WTC11 (cell line): Measurements from ENCODE around the gene DENND1B. TPM values are rescaled to one million over a fixed set of nuclear protein-coding genes. Genes with fewer than 3 reads are reported as not detected.
"Not testable (repeated sequence)": the region's sequence is repeated elsewhere in the genome, so short reads cannot be mapped to it uniquely, and the experiment has no call there.

Experiments used
- ATAC-seq: fragments of 200-7000 bp; cut with Tn5 transposase; 2 replicates; pipeline ENCODE4 v1.10.0; 2021; ENCODE audit warnings: mild to moderate bottlenecking, moderate library complexity
- CTCF ChIA-PET: fragments of 300-600 bp; sonication (Branson Sonifier 250); formaldehyde crosslinking; loops from one replicate; lab custom pipeline; 2021; ENCODE audit warnings: antibody characterized with exemption; lab: Charles Lee
- POLR2A ChIA-PET: fragments of 350-600 bp; sonication (Branson Sonifier 250); formaldehyde crosslinking; loops from one replicate; lab custom pipeline; 2021; ENCODE audit warnings: antibody characterized with exemption; lab: Charles Lee
- DNase-seq: peaks from one replicate; pipeline ENCODE4 v3.0.0; 2021; ENCODE audit warnings: low spot score
- H3K27ac Mint-ChIP-seq: 2 replicates; pipeline ENCODE4 v1.8.0; 2021; ENCODE audit warnings: mixed read lengths
- H3K27me3 Mint-ChIP-seq: 2 replicates; pipeline ENCODE4 v1.8.0; 2021; ENCODE audit warnings: low read depth, mild to moderate bottlenecking, moderate library complexity, mixed read lengths
- H3K36me3 Mint-ChIP-seq: 2 replicates; pipeline ENCODE4 v1.8.0; 2021; ENCODE audit warnings: mixed read lengths
- H3K4me1 Mint-ChIP-seq: 2 replicates; pipeline ENCODE4 v1.8.0; 2022; ENCODE audit warnings: mixed read lengths
- H3K4me3 Mint-ChIP-seq: 2 replicates; pipeline ENCODE4 v1.8.0; 2021; ENCODE audit warnings: mild to moderate bottlenecking, moderate library complexity, mixed read lengths
- H3K9me3 Mint-ChIP-seq: 2 replicates; pipeline ENCODE4 v1.8.0; 2021; ENCODE audit warnings: mixed read lengths
- ATF1 ChIP-seq: sonication (generic); formaldehyde crosslinking; IDR thresholded peaks from 2 replicates; pipeline ENCODE4 v1.8.1; 2023; ENCODE audit warnings: mild to moderate bottlenecking, moderate library complexity, missing genetic modification reagents
- EMX1 ChIP-seq: fragments of 250-450 bp; sonication (Bioruptor Pico); IDR thresholded peaks from 2 replicates; pipeline ENCODE4 v1.8.0; 2021; ENCODE audit warnings: mild to moderate bottlenecking
- FOXJ3 ChIP-seq: sonication (generic); formaldehyde crosslinking; IDR thresholded peaks from 2 replicates; pipeline ENCODE4 v1.9.0; 2021; ENCODE audit warnings: missing genetic modification reagents, mild to moderate bottlenecking, borderline replicate concordance
- GRHL2 ChIP-seq: fragments of 250-450 bp; sonication (Bioruptor Pico); IDR thresholded peaks from 2 replicates; pipeline ENCODE4 v1.8.0; 2022; ENCODE audit warnings: mild to moderate bottlenecking, moderate library complexity; ENCODE audit not compliant: insufficient replicate concordance, severe bottlenecking
- GTF2I ChIP-seq: fragments of 250-450 bp; sonication (Bioruptor Pico); conservative IDR thresholded peaks from 2 replicates; pipeline ENCODE4 v1.4.0; 2021; ENCODE audit warnings: mild to moderate bottlenecking
- KAT7 ChIP-seq: sonication (generic); formaldehyde crosslinking; IDR thresholded peaks from 2 replicates; pipeline ENCODE4 v1.8.1; 2023; ENCODE audit warnings: missing genetic modification reagents, mild to moderate bottlenecking, borderline replicate concordance
- MXD4 ChIP-seq: fragments of 250-450 bp; sonication (Bioruptor Pico); IDR thresholded peaks from 2 replicates; pipeline ENCODE4 v1.8.0; 2021; ENCODE audit warnings: mild to moderate bottlenecking, moderate library complexity, borderline replicate concordance
- SMAD3 ChIP-seq: sonication (generic); formaldehyde crosslinking; IDR thresholded peaks from 2 replicates; pipeline ENCODE4 v1.8.0; 2022; ENCODE audit warnings: missing genetic modification reagents, mild to moderate bottlenecking, borderline replicate concordance
- SMAD4 ChIP-seq: sonication (generic); formaldehyde crosslinking; IDR thresholded peaks from 2 replicates; pipeline ENCODE4 v1.8.0; 2022; ENCODE audit warnings: mild to moderate bottlenecking, missing genetic modification reagents
- TCF7 ChIP-seq: sonication (generic); formaldehyde crosslinking; IDR thresholded peaks from 2 replicates; pipeline ENCODE4 v1.8.0; 2022; ENCODE audit warnings: mild to moderate bottlenecking, low read depth, missing genetic modification reagents, moderate library complexity
- TP53 ChIP-seq: sonication (generic); formaldehyde crosslinking; IDR thresholded peaks from 2 replicates; pipeline ENCODE4 v1.8.1; 2023; ENCODE audit warnings: mild to moderate bottlenecking, missing genetic modification reagents
- ZNF219 ChIP-seq: sonication (generic); formaldehyde crosslinking; IDR thresholded peaks from 2 replicates; pipeline ENCODE4 v1.8.0; 2023; ENCODE audit warnings: missing genetic modification reagents, mild to moderate bottlenecking, borderline replicate concordance
- ZNF416 ChIP-seq: fragments of 250-450 bp; sonication (Bioruptor Pico); IDR thresholded peaks from 2 replicates; pipeline ENCODE4 v1.9.0; 2021; ENCODE audit warnings: mild to moderate bottlenecking, inconsistent platforms
- ZNF671 ChIP-seq: fragments of 250-450 bp; sonication (Bioruptor Pico); IDR thresholded peaks from 2 replicates; pipeline ENCODE4 v1.8.0; 2021; ENCODE audit warnings: mild to moderate bottlenecking
- total RNA-seq: library from RNA; stranded (reverse); gene quantifications from 3 replicates; pipeline ENCODE4 v1.2.3, GENCODE V29; 2021
- TF ChIP-seq, protein P1 (sequence below): sonication (generic); formaldehyde crosslinking; IDR thresholded peaks from 2 replicates; pipeline ENCODE4 v1.8.1; 2023; ENCODE audit warnings: mild to moderate bottlenecking, missing genetic modification reagents, borderline replicate concordance
- TF ChIP-seq, protein P2 (sequence below): sonication (generic); formaldehyde crosslinking; IDR thresholded peaks from 2 replicates; pipeline ENCODE4 v1.8.1; 2023; ENCODE audit warnings: mild to moderate bottlenecking, missing genetic modification reagents, moderate library complexity
- TF ChIP-seq, protein P3 (sequence below): sonication (generic); formaldehyde crosslinking; IDR thresholded peaks from 2 replicates; pipeline ENCODE4 v1.8.1; 2022; ENCODE audit warnings: missing genetic modification reagents, borderline replicate concordance
- TF ChIP-seq, protein P4 (sequence below): sonication (generic); formaldehyde crosslinking; IDR thresholded peaks from 2 replicates; pipeline ENCODE4 v1.8.1; 2022; ENCODE audit warnings: low read depth, missing genetic modification reagents, borderline replicate concordance

DENND1B gene
- total RNA-seq, 1 experiment from 2014 or later: 4.3 TPM

DNA sequence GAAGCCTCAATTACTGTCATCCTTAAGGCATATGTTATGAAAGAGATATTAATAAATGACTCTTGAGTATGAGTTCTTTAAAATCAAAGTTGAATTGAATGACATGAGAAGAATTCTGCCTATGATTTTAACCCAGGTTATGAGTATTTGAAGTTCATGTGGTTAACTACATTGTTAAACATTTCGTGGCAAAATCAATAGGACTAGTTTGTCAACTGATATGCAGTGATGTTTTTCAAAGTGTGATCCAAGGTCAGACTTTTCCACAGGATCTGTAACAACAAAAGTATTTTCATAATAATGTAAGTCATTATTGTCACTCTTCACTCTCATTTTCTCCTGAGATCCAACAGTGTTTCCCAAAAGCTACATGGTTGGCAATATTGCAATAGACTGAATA lies 189.5 kb downstream of the DENND1B start (continued):
- TF ChIP-seq, protein P1, sequence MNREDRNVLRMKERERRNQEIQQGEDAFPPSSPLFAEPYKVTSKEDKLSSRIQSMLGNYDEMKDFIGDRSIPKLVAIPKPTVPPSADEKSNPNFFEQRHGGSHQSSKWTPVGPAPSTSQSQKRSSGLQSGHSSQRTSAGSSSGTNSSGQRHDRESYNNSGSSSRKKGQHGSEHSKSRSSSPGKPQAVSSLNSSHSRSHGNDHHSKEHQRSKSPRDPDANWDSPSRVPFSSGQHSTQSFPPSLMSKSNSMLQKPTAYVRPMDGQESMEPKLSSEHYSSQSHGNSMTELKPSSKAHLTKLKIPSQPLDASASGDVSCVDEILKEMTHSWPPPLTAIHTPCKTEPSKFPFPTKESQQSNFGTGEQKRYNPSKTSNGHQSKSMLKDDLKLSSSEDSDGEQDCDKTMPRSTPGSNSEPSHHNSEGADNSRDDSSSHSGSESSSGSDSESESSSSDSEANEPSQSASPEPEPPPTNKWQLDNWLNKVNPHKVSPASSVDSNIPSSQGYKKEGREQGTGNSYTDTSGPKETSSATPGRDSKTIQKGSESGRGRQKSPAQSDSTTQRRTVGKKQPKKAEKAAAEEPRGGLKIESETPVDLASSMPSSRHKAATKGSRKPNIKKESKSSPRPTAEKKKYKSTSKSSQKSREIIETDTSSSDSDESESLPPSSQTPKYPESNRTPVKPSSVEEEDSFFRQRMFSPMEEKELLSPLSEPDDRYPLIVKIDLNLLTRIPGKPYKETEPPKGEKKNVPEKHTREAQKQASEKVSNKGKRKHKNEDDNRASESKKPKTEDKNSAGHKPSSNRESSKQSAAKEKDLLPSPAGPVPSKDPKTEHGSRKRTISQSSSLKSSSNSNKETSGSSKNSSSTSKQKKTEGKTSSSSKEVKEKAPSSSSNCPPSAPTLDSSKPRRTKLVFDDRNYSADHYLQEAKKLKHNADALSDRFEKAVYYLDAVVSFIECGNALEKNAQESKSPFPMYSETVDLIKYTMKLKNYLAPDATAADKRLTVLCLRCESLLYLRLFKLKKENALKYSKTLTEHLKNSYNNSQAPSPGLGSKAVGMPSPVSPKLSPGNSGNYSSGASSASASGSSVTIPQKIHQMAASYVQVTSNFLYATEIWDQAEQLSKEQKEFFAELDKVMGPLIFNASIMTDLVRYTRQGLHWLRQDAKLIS (CRISPR knock-in tag): no peak
- TF ChIP-seq SMAD4 (no peak), FOXJ3 (no peak), ZNF219 (CRISPR knock-in tag) (no peak), ATF1 (CRISPR knock-in tag) (no peak), EMX1 (CRISPR knock-in tag) (no peak), TCF7 (CRISPR knock-in tag) (no peak), KAT7 (CRISPR knock-in tag) (no peak), GTF2I (CRISPR knock-in tag) (no peak), SMAD3 (no peak)

DNA sequence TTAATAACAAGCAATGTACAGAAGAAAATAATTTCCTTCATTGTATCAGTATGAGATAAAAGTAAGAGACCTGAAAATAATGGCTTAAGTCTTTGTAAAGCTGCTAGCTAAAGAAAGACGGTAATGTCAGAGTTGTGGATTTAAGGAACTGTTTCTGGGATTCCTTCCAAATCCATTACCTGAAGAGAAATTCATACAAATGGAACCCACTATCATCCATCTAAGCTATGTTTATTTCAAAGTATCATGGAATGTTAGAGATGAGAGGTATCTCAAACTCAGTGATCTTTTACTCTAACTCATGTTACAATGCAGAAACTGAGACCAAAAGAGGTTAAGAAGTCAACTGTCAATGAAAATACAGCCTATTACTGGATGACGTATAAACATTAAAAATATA lies 197.7 kb downstream of the DENND1B start:
- Mint-ChIP-seq H3K9me3 (peaks cover 12% of the 10 kb centered on the region), H3K27ac (no peak overlapping the region), H3K4me1 (no peaks in the 10 kb centered on the region), H3K36me3 (peaks cover 6% of the 10 kb centered on the region; the same call in 1 of the 2 replicates), H3K27me3 (no peaks in the 10 kb centered on the region), H3K4me3 (no peak overlapping the region)
- TF ChIP-seq, protein P2, sequence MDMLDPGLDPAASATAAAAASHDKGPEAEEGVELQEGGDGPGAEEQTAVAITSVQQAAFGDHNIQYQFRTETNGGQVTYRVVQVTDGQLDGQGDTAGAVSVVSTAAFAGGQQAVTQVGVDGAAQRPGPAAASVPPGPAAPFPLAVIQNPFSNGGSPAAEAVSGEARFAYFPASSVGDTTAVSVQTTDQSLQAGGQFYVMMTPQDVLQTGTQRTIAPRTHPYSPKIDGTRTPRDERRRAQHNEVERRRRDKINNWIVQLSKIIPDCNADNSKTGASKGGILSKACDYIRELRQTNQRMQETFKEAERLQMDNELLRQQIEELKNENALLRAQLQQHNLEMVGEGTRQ (CRISPR knock-in tag): no peak
- TF ChIP-seq ZNF219 (CRISPR knock-in tag): no peak
- TF ChIP-seq, protein P3, sequence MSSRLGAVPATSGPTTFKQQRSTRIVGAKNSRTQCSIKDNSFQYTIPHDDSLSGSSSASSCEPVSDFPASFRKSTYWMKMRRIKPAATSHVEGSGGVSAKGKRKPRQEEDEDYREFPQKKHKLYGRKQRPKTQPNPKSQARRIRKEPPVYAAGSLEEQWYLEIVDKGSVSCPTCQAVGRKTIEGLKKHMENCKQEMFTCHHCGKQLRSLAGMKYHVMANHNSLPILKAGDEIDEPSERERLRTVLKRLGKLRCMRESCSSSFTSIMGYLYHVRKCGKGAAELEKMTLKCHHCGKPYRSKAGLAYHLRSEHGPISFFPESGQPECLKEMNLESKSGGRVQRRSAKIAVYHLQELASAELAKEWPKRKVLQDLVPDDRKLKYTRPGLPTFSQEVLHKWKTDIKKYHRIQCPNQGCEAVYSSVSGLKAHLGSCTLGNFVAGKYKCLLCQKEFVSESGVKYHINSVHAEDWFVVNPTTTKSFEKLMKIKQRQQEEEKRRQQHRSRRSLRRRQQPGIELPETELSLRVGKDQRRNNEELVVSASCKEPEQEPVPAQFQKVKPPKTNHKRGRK (CRISPR knock-in tag): no peak
- no peak for TF ChIP-seq ZNF416 (CRISPR knock-in tag)
- TF ChIP-seq MXD4: no peak
- TF ChIP-seq GRHL2: no peak
- TF ChIP-seq, protein P4, sequence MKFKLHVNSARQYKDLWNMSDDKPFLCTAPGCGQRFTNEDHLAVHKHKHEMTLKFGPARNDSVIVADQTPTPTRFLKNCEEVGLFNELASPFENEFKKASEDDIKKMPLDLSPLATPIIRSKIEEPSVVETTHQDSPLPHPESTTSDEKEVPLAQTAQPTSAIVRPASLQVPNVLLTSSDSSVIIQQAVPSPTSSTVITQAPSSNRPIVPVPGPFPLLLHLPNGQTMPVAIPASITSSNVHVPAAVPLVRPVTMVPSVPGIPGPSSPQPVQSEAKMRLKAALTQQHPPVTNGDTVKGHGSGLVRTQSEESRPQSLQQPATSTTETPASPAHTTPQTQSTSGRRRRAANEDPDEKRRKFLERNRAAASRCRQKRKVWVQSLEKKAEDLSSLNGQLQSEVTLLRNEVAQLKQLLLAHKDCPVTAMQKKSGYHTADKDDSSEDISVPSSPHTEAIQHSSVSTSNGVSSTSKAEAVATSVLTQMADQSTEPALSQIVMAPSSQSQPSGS: no peak
- TF ChIP-seq ZNF671: no peak
- TF ChIP-seq SMAD4: no peak
- TF ChIP-seq, protein P1 (CRISPR knock-in tag): no peak
- no peak for TF ChIP-seq TP53
- CTCF ChIA-PET: no interaction called here
- POLR2A ChIA-PET: no interaction called here
- ATAC-seq: no peak
- no peak for DNase-seq

DNA sequence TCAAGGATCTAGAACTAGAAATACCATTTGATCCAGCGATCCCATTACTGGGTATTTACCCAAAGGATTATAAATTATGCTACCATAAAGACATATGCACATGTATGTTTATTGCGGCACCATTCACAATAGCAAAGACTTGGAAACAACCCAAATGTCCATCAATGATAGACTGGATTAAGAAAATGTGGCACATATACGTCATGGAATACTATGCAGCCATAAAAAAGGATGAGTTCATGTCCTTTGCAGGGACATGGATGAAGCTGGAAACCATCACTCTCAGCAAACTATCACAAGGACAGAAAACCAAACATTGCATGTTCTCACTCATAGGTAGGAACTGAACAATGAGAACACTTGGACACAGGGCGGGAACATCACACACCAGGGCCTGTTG lies 199.7 kb downstream of the DENND1B start:
- POLR2A ChIA-PET, ATAC-seq, H3K4me3 Mint-ChIP-seq, H3K36me3 Mint-ChIP-seq, H3K27ac Mint-ChIP-seq, DNase-seq, H3K4me1 Mint-ChIP-seq, CTCF ChIA-PET, H3K27me3 Mint-ChIP-seq: not testable (repeated sequence)
- H3K9me3 Mint-ChIP-seq: peaks cover 12% of the 10 kb centered on the region
